ENCODE measurements around the gene COL25A1. TPM values are rescaled to one million over a fixed set of nuclear protein-coding genes. Genes with fewer than 3 reads are reported as not detected.

COL25A1 gene
- total RNA-seq, 2 donors from 2014 or later: 0.29 TPM; not detected in 1

GRCh38 chr4:109266891-109267290 is 35.6 kb downstream of the COL25A1 start:
- intact Hi-C loops (cut with DNase I): no loop called here
- TF ChIP-seq CTCF (IDR thresholded peaks at IDR 0.05): no peak
- no peaks in the 10 kb centered on the region for H3K36me3 ChIP-seq
- no peak overlapping the region for H3K4me3 ChIP-seq
- H3K9ac ChIP-seq (ENCODE audit: low read depth in 2 of 2, low read length in 2 of 2): no peak overlapping the region
- DNase-seq: no peak
- no peak overlapping the region for H3K27ac ChIP-seq
- no peaks in the 10 kb centered on the region for H3K4me1 ChIP-seq
- H3K27me3 ChIP-seq: no peaks in the 10 kb centered on the region
- no peaks in the 10 kb centered on the region for H3K9me3 ChIP-seq

- Histone ChIP-seq H3K9ac (ENCODE audit: low read depth in 2 of 2, low read length in 2 of 2) (no peak overlapping the region), H3K4me3 (no peak overlapping the region), H3K27ac (no peak overlapping the region), H3K9me3 (no peaks in the 10 kb centered on the region), H3K36me3 (no peaks in the 10 kb centered on the region), H3K4me1 (no peaks in the 10 kb centered on the region), H3K27me3 (no peaks in the 10 kb centered on the region)
- no peak for TF ChIP-seq CTCF (IDR thresholded peaks at IDR 0.05)
- DNase-seq: no peak
- intact Hi-C loops (cut with DNase I): no loop called here
These were observed 36.2 kb downstream of the COL25A1 start for GRCh38 chr4:109266236-109266635.

GRCh38 chr4:109263721-109264120 is 38.7 kb downstream of the COL25A1 start:
- H3K9ac ChIP-seq (ENCODE audit: low read depth in 2 of 2, low read length in 2 of 2): no peak overlapping the region
- H3K9me3 ChIP-seq: no peaks in the 10 kb centered on the region
- H3K36me3 ChIP-seq: no peaks in the 10 kb centered on the region
- H3K4me1 ChIP-seq: no peaks in the 10 kb centered on the region
- no peak for TF ChIP-seq CTCF (IDR thresholded peaks at IDR 0.05)
- intact Hi-C loops (cut with DNase I): no loop called here
- no peak overlapping the region for H3K27ac ChIP-seq
- no peaks in the 10 kb centered on the region for H3K27me3 ChIP-seq
- no peak for DNase-seq
- no peak overlapping the region for H3K4me3 ChIP-seq

- H3K36me3 ChIP-seq: no peaks in the 10 kb centered on the region
- no peak overlapping the region for H3K9ac ChIP-seq (ENCODE audit: low read depth in 2 of 2, low read length in 2 of 2)
- H3K4me3 ChIP-seq: no peak overlapping the region
- H3K4me1 ChIP-seq: no peaks in the 10 kb centered on the region
- H3K27me3 ChIP-seq: no peaks in the 10 kb centered on the region
- no peak overlapping the region for H3K27ac ChIP-seq
- H3K9me3 ChIP-seq: no peaks in the 10 kb centered on the region
- no peak for DNase-seq
- intact Hi-C loops (cut with DNase I): no loop called here
- no peak for TF ChIP-seq CTCF (IDR thresholded peaks at IDR 0.05)
These were observed 45.6 kb downstream of the COL25A1 start for GRCh38 chr4:109256818-109257217.

- DNase-seq: no peak
- Histone ChIP-seq H3K9me3 (no peaks in the 10 kb centered on the region), H3K4me1 (no peaks in the 10 kb centered on the region), H3K27me3 (no peaks in the 10 kb centered on the region), H3K27ac (no peak overlapping the region), H3K36me3 (no peaks in the 10 kb centered on the region), H3K4me3 (no peak overlapping the region), H3K9ac (ENCODE audit: low read depth in 2 of 2, low read length in 2 of 2) (no peak overlapping the region)
- no peak for TF ChIP-seq CTCF (IDR thresholded peaks at IDR 0.05)
- intact Hi-C loops (cut with DNase I): no loop called here
These were observed 47.6 kb downstream of the COL25A1 start for GRCh38 chr4:109254845-109255244.

GRCh38 chr4:109251396-109251795 is 51.1 kb downstream of the COL25A1 start:
- no peak for TF ChIP-seq CTCF (IDR thresholded peaks at IDR 0.05)
- Histone ChIP-seq H3K4me1 (no peaks in the 10 kb centered on the region), H3K27me3 (no peaks in the 10 kb centered on the region), H3K9ac (ENCODE audit: low read depth in 2 of 2, low read length in 2 of 2) (no peak overlapping the region), H3K9me3 (no peaks in the 10 kb centered on the region), H3K36me3 (no peaks in the 10 kb centered on the region), H3K27ac (no peak overlapping the region), H3K4me3 (no peak overlapping the region)
- DNase-seq: no peak
- intact Hi-C loops (cut with DNase I): no loop called here
